Suprapubic skin (tissue), 4 donors: ENCODE data around the gene EPN1. TPM values are rescaled to one million over a fixed set of nuclear protein-coding genes. Genes with fewer than 3 reads are reported as not detected.
A peak's percentile ranks its signal among the peaks of the same experiment; 100 is the strongest.

Source experiments
- DNase-seq, 2 donors: peaks; one replicate each; pipeline ENCODE4 v3.0.0-alpha.2; 2019; ENCODE audit warnings: low spot score in 2 of 2
- H3K27ac ChIP-seq: fragments of 200-600 bp; sonication (generic); one replicate; pipeline ENCODE4 v1.5.1; 2019
- H3K27me3 ChIP-seq: fragments of 200-600 bp; sonication (generic); one replicate; pipeline ENCODE4 v1.5.1; 2019
- H3K36me3 ChIP-seq: fragments of 200-600 bp; sonication (generic); one replicate; pipeline ENCODE4 v1.5.1; 2019
- H3K4me1 ChIP-seq: fragments of 200-600 bp; sonication (generic); one replicate; pipeline ENCODE4 v1.5.1; 2019
- H3K4me3 ChIP-seq: fragments of 200-600 bp; sonication (generic); one replicate; pipeline ENCODE4 v1.5.1; 2019; ENCODE audit warnings: mild to moderate bottlenecking
- H3K9me3 ChIP-seq: fragments of 200-600 bp; sonication (generic); one replicate; pipeline ENCODE4 v1.5.1; 2019
- CTCF ChIP-seq, 2 donors: fragments of 200-600 bp in 1 of 2; fragments of 450-650 bp in 1 of 2; sonication (generic) in 1 of 2; IDR thresholded peaks; one replicate each; pipeline ENCODE4 v1.5.1; 2016 to 2019; ENCODE audit warnings: antibody characterized with exemption in 2 of 2, mild to moderate bottlenecking in 1 of 2, moderate library complexity in 1 of 2
- EP300 ChIP-seq: sonication (generic); formaldehyde crosslinking; IDR thresholded peaks from one replicate; pipeline ENCODE4 v1.6.1; 2017; ENCODE audit warnings: antibody characterized with exemption
- POLR2A ChIP-seq, 2 donors: fragments of 450-650 bp; IDR thresholded peaks; one replicate each; pipeline ENCODE4 v1.6.1; 2017; ENCODE audit warnings: antibody characterized with exemption in 2 of 2, mild to moderate bottlenecking in 2 of 2, moderate library complexity in 2 of 2
- POLR2AphosphoS5 ChIP-seq, 3 donors: sonication (generic); formaldehyde crosslinking; IDR thresholded peaks; one replicate each; pipeline ENCODE4 v1.6.1; 2017; ENCODE audit warnings: antibody characterized with exemption in 3 of 3
- WGBS: methylation state at CpG from one replicate; pipeline ENCODE4 v1.1.5; 2018; 5-methylcytosine and 5-hydroxymethylcytosine counted together
- total RNA-seq, 4 donors: library from RNA; depleted of rRNA; stranded (reverse); fragments of >200 nt; gene quantifications; one replicate each; pipeline ENCODE4 v1.1.0, GENCODE V29; 2016

Gene EPN1
- total RNA-seq, 4 donors from 2014 or later = 80.1 to 104 (median 82.9) TPM

DNA sequence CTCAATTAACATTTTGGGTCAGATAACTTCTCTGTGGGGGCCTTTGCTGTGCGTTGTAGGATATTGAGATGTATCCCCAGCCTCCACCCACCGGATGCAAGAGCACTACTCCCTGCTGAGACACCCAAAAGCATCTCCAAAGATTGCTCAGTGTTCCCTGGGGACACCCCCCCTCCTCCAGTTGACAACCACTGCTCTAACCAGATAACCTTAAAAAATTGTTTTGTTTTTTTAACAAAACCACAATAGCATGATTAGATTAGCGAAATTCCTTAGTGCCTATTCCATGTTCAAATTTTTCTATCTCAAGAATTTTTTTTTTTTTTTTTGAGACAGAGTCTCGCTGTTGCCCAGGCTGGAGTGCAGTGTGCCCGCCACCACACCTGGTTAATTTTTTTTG lies 2.6 kb upstream of the EPN1 start:
- WGBS = 84% methylated on average over 5 of the region's 5 CpGs
- Histone ChIP-seq H3K9me3 (no peaks in the 10 kb centered on the region), H3K36me3 (peaks cover 53% of the 10 kb centered on the region), H3K27ac (no peak overlapping the region), H3K4me1 (peaks cover 40% of the 10 kb centered on the region), H3K27me3 (no peaks in the 10 kb centered on the region), H3K4me3 (no peak overlapping the region)
- TF ChIP-seq POLR2A (IDR thresholded peaks at IDR 0.05) (no peak), EP300 (no peak), POLR2AphosphoS5 (IDR thresholded peaks at IDR 0.05) (no peak), CTCF (IDR thresholded peaks at IDR 0.05) (no peak)
- DNase-seq = no peak

DNA sequence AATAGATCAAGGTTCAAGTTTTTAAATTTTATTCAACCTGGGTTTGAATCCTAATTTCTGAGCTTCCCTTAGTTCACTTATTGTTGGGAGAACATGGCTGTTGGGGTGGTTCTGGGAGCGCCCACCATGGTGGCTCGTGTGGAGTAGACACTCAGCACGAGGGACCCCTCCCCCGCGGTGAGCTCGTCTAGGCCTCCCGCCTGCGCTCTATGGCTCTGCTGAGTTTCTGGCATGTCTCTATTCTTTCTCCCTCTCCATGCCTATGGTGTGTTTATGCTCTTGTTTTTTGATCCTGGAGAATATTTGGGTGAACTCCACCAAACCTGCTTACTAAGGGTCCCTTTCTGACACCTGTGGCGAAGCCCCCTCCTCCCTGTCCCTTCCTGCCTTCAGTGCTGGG lies 1.6 kb upstream of the EPN1 start:
- no peak overlapping the region for H3K27ac ChIP-seq
- no peaks in the 10 kb centered on the region for H3K9me3 ChIP-seq
- TF ChIP-seq CTCF (IDR thresholded peaks at IDR 0.05) (no peak), POLR2A (IDR thresholded peaks at IDR 0.05) (no peak), POLR2AphosphoS5 (IDR thresholded peaks at IDR 0.05) (no peak), EP300 (no peak)

DNA sequence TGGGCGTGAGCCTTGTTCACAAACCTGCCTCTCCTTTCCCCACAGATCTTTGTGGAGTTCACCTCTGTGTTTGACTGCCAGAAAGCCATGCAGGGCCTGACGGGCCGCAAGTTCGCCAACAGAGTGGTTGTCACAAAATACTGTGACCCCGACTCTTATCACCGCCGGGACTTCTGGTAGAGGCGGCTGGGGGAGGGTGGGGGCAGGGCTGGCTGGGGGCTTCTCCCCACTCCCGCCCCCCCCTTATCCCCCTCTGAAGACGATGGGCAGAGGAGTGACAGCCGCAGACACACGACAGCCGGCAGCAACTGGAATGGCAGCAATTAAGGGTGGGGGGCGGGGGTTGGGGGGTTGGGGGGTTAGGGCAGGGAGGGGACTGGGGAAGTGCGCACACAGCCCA lies 1.1 kb upstream of the EPN1 start:
- Histone ChIP-seq H3K36me3 (peaks cover 49% of the 10 kb centered on the region), H3K9me3 (no peaks in the 10 kb centered on the region), H3K4me3 (peak overlapping the region; percentile 91), H3K27ac (no peak overlapping the region), H3K4me1 (peaks cover 46% of the 10 kb centered on the region), H3K27me3 (no peaks in the 10 kb centered on the region)
- no peak for TF ChIP-seq CTCF (IDR thresholded peaks at IDR 0.05)
- no peak for TF ChIP-seq POLR2A (IDR thresholded peaks at IDR 0.05)
- no peak for TF ChIP-seq EP300
- no peak for TF ChIP-seq POLR2AphosphoS5 (IDR thresholded peaks at IDR 0.05)
- WGBS = 72% methylated on average over 15 of the region's 15 CpGs
- no peak for DNase-seq

More for the DNA sequence above, 1.6 kb upstream of the EPN1 start:
- DNase-seq = no peak
- Histone ChIP-seq H3K4me1 (peaks cover 42% of the 10 kb centered on the region), H3K4me3 (no peak overlapping the region), H3K27me3 (no peaks in the 10 kb centered on the region), H3K36me3 (peaks cover 49% of the 10 kb centered on the region)
- WGBS = 67% methylated on average over 9 of the region's 9 CpGs

GRCh38 chr19:55674459-55674840 lies 576 bp upstream of the EPN1 start:
- no peaks in the 10 kb centered on the region for H3K27me3 ChIP-seq
- peak overlapping the region; percentile 91 for H3K27ac ChIP-seq
- TF ChIP-seq POLR2A (IDR thresholded peaks at IDR 0.05) = no peak
- TF ChIP-seq POLR2AphosphoS5 (IDR thresholded peaks at IDR 0.05) = no peak
- TF ChIP-seq CTCF (IDR thresholded peaks at IDR 0.05) = no peak
- no peak for TF ChIP-seq EP300
- H3K4me1 ChIP-seq = peaks cover 51% of the 10 kb centered on the region
- 28% methylated on average over 15 of the region's 17 CpGs for WGBS
- H3K36me3 ChIP-seq = peaks cover 49% of the 10 kb centered on the region
- no peaks in the 10 kb centered on the region for H3K9me3 ChIP-seq
- no peak for DNase-seq
- H3K4me3 ChIP-seq = peak overlapping the region; percentile 91

DNA sequence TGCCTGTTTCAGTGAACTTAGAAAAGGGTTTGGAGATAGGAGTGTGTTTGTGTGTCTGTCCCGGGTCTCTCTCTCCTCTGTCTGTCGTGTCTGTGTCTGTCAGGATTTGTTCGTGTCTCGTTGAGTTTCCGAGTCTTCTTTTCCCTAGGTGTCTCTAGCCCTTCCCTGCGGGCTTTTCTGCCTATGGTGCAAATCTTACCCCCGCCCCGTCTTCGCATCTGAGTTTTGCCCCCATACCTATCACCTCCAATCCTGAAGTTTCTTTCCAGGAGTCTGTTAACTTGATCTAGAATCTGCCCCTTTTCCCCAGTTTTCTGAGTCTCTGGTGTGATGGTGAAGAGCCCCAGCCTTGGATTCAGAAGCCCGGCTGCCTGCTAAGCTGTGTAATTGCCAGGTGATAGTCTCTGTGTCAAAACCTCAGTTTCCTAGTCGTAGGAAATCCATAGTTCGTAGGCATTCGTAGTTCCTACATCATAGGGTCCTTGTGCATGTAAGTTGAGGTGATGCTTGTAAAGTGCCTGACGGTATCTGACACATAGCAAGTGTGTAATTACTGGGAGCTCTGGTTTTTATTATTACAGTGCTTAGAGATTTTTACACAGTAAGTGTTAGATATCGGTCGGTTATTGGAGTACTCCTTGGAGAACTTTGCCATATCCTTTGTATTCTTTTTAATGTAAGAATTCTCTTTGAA lies 782 bp downstream of the EPN1 start:
- Histone ChIP-seq H3K27me3 (no peaks in the 10 kb centered on the region), H3K4me3 (peak overlapping the region; percentile 91), H3K27ac (peak overlapping the region; percentile 91), H3K9me3 (no peaks in the 10 kb centered on the region), H3K4me1 (peaks cover 65% of the 10 kb centered on the region), H3K36me3 (peaks cover 49% of the 10 kb centered on the region)
- WGBS = 9% methylated on average over 16 of the region's 16 CpGs
- no peak for TF ChIP-seq POLR2AphosphoS5 (IDR thresholded peaks at IDR 0.05)
- TF ChIP-seq CTCF (IDR thresholded peaks at IDR 0.05) = no peak
- no peak for TF ChIP-seq POLR2A (IDR thresholded peaks at IDR 0.05)
- no peak for TF ChIP-seq EP300
- DNase-seq = no peak
